C4-2B (cell line): ENCODE measurements around the gene MAPKAPK3.

ENCODE experiments used
- ZFX ChIP-seq: fragments of 450-650 bp; IDR thresholded peaks from 2 replicates; pipeline ENCODE4 v1.6.1; 2017
- TF ChIP-seq, protein P1 (sequence below): fragments of 450-650 bp; conservative IDR thresholded peaks from 2 replicates; pipeline ENCODE4 v1.5.1; 2017; ENCODE audit warnings: mild to moderate bottlenecking

DNA sequence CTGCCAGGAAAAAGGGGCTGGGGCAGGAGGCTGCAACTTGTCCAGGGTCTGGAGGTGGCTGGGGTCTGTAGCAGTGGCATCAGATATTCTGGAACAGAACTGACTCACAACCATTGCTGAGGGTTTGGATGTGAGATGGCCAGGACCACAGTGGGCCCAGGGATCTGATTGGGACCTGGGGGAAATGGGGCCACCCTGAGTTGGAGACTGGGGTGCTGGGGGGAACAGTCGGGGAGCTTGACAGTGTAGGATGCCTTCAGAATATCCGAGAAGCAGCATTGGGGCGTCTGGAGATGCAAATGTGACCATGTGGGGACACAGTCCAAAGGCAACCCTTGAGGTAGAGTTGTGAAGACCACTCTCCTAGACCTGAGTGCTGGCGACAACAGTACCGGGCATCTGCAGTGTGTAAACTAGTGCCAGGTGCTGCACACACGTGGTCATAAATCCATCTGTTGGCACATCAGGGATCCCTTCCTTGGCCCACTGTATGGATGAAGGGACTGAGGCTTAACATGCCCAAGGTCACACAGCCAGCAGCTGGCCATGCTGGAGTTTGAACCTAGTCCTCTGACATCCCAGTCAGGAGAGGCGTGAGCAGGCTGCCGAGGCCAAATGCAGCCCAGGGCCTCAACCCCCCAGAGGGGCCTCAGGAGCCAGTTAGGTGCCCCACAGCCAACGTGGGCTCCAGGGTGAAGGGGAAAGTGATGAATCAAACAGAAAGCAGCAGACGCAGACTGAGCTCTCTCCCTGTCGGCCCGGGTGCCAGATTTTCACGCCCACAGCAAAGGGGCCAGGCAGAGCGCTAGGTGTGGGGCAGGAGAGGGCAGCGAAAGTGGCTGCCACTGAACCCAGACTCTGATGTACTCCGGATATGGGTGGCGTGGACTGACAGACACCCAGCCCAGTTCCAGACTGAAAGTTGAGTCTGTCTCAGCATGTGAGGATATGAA, 28.9 kb upstream of the MAPKAPK3 start:
- TF ChIP-seq, protein P1, sequence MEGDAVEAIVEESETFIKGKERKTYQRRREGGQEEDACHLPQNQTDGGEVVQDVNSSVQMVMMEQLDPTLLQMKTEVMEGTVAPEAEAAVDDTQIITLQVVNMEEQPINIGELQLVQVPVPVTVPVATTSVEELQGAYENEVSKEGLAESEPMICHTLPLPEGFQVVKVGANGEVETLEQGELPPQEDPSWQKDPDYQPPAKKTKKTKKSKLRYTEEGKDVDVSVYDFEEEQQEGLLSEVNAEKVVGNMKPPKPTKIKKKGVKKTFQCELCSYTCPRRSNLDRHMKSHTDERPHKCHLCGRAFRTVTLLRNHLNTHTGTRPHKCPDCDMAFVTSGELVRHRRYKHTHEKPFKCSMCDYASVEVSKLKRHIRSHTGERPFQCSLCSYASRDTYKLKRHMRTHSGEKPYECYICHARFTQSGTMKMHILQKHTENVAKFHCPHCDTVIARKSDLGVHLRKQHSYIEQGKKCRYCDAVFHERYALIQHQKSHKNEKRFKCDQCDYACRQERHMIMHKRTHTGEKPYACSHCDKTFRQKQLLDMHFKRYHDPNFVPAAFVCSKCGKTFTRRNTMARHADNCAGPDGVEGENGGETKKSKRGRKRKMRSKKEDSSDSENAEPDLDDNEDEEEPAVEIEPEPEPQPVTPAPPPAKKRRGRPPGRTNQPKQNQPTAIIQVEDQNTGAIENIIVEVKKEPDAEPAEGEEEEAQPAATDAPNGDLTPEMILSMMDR = no peak
- TF ChIP-seq ZFX = no peak
